CD4-positive, alpha-beta T cell (primary cell): Measurements from ENCODE around the gene CDC25A. TPM values are rescaled to one million over a fixed set of nuclear protein-coding genes. Genes with fewer than 3 reads are reported as not detected.

Experiments used
- ATAC-seq: fragments of 200-7000 bp; cut with Tn5 transposase; one replicate; pipeline ENCODE4 v1.10.0; 2022; ENCODE audit warnings: mild to moderate bottlenecking; ENCODE audit not compliant: poor library complexity
- CTCF ChIA-PET: fragments of 350-600 bp; sonication (Branson Sonifier 250); formaldehyde crosslinking; loops from one replicate; lab custom pipeline; 2021; ENCODE audit warnings: antibody characterized with exemption, inconsistent platforms; lab: Charles Lee
- POLR2A ChIA-PET: fragments of 350-600 bp; sonication (Branson Sonifier 250); formaldehyde crosslinking; loops from one replicate; lab custom pipeline; 2021; ENCODE audit warnings: antibody characterized with exemption, inconsistent platforms; lab: Charles Lee
- DNase-seq, 14 experiments: peaks; one replicate each; pipeline ENCODE4 v3.0.0-alpha.2; 2013 to 2020; ENCODE audit warnings: mixed read lengths in 2 of 14
- H3K27ac ChIP-seq, 2 donors: one replicate each; pipeline versions ENCODE4 v1.5.1 to v1.7.0; 2013; ENCODE audit warnings: low read length in 2 of 2, low read depth in 1 of 2, mild to moderate bottlenecking in 1 of 2
- H3K27me3 ChIP-seq, 2 experiments: 1 replicate in 1 of 2; 2 replicates in 1 of 2; pipeline versions ENCODE4 v1.6.1 to v1.7.0; 2013; ENCODE audit warnings: low read length in 2 of 2, control low read depth in 1 of 2, mild to moderate bottlenecking in 1 of 2, moderate library complexity in 1 of 2; ENCODE audit not compliant: insufficient read depth in 2 of 2, control insufficient read depth in 1 of 2
- H3K36me3 ChIP-seq: one replicate; pipeline ENCODE4 v1.6.1; 2013; ENCODE audit warnings: low read length, control low read depth; ENCODE audit not compliant: insufficient read depth
- H3K4me1 ChIP-seq: one replicate; pipeline ENCODE4 v1.6.1; 2013; ENCODE audit warnings: low read length, control low read depth; ENCODE audit not compliant: insufficient read depth
- H3K4me3 ChIP-seq: one replicate; pipeline ENCODE4 v1.5.1; 2013; ENCODE audit warnings: mild to moderate bottlenecking, low read length, moderate library complexity
- H3K9me3 ChIP-seq, 2 experiments: 1 replicate in 1 of 2; 2 replicates in 1 of 2; pipeline versions ENCODE4 v1.6.1 to v1.7.0; 2013; ENCODE audit warnings: low read length in 2 of 2, mild to moderate bottlenecking in 2 of 2, control low read depth in 1 of 2, moderate library complexity in 1 of 2; ENCODE audit not compliant: control insufficient read depth in 1 of 2, insufficient read depth in 1 of 2
- H3K27ac Mint-ChIP-seq: one replicate; pipeline ENCODE4 v1.8.0; 2020; ENCODE audit warnings: mixed read lengths
- H3K27me3 Mint-ChIP-seq: one replicate; pipeline ENCODE4 v1.8.0; 2021; ENCODE audit warnings: mixed read lengths
- H3K36me3 Mint-ChIP-seq: one replicate; pipeline ENCODE4 v1.8.0; 2021; ENCODE audit warnings: low read depth, mixed read lengths
- H3K4me1 Mint-ChIP-seq: one replicate; pipeline ENCODE4 v1.8.0; 2021; ENCODE audit warnings: low read depth, mixed read lengths
- H3K4me3 Mint-ChIP-seq: one replicate; pipeline ENCODE4 v1.8.0; 2020; ENCODE audit warnings: mild to moderate bottlenecking, mixed read lengths
- H3K9me3 Mint-ChIP-seq: one replicate; pipeline ENCODE4 v1.8.0; 2020; ENCODE audit warnings: mixed read lengths
- CTCF ChIP-seq: fragments of 200-600 bp; IDR thresholded peaks from one replicate; pipeline ENCODE4 v1.8.0; 2022; ENCODE audit warnings: antibody characterized with exemption, mild to moderate bottlenecking
- intact Hi-C, 2 experiments: fragments of 100-400 bp; cut with DNase I in 1 of 2; cut with micrococcal nuclease in 1 of 2; formaldehyde crosslinking; loops; one replicate each; pipeline versions ENCODE4 v1.15.1 to v1.9.0; 2023 to 2025; cut with DNase I, micrococcal nuclease
- total RNA-seq, 174 experiments: library from RNA in 2 of 174; stranded (reverse) in 2 of 174; gene quantifications; one replicate each; pipeline ENCODE4 v1.2.3 and lab custom pipeline; 2021 to 2026

The CDC25A gene
- total RNA-seq, 2 experiments from 2014 or later: 0.14 TPM; not detected in 1

- DNase-seq: no peak
- Histone ChIP-seq H3K36me3 (no peaks in the 10 kb centered on the region), H3K4me1 (no peaks in the 10 kb centered on the region), H3K27ac (no peak overlapping the region), H3K4me3 (no peak overlapping the region), H3K9me3 (no peaks in the 10 kb centered on the region), H3K27me3 (no peaks in the 10 kb centered on the region)
- H3K27me3 Mint-ChIP-seq: no peaks in the 10 kb centered on the region
- H3K27ac Mint-ChIP-seq: no peak overlapping the region
- no peak overlapping the region for H3K4me3 Mint-ChIP-seq
- ATAC-seq: no peak
- CTCF ChIA-PET: no interaction called here
- no peaks in the 10 kb centered on the region for H3K9me3 Mint-ChIP-seq
- no peaks in the 10 kb centered on the region for H3K36me3 Mint-ChIP-seq
- intact Hi-C loops: no loop called here
- POLR2A ChIA-PET: no interaction called here
- H3K4me1 Mint-ChIP-seq: no peaks in the 10 kb centered on the region
- TF ChIP-seq CTCF: no peak
These were observed 21.2 kb upstream of the CDC25A start for GRCh38 chr3:48209445-48209844.

GRCh38 chr3:48208076-48208475, 19.9 kb upstream of the CDC25A start:
- no peaks in the 10 kb centered on the region for H3K27me3 Mint-ChIP-seq
- no peak overlapping the region for H3K4me3 ChIP-seq
- H3K4me1 Mint-ChIP-seq: no peaks in the 10 kb centered on the region
- no peaks in the 10 kb centered on the region for H3K27me3 ChIP-seq
- no peaks in the 10 kb centered on the region for H3K9me3 Mint-ChIP-seq
- H3K4me3 Mint-ChIP-seq: no peak overlapping the region
- POLR2A ChIA-PET: no interaction called here
- H3K36me3 ChIP-seq: no peaks in the 10 kb centered on the region
- no peaks in the 10 kb centered on the region for H3K4me1 ChIP-seq
- CTCF ChIA-PET: no interaction called here
- ATAC-seq (no peak), DNase-seq (no peak)
- intact Hi-C loops: no loop called here
- H3K36me3 Mint-ChIP-seq: no peaks in the 10 kb centered on the region
- TF ChIP-seq CTCF: no peak
- H3K27ac ChIP-seq: no peak overlapping the region
- H3K9me3 ChIP-seq: no peaks in the 10 kb centered on the region
- H3K27ac Mint-ChIP-seq: no peak overlapping the region

GRCh38 chr3:48202632-48203031, 14.4 kb upstream of the CDC25A start:
- Histone ChIP-seq H3K27ac (no peak overlapping the region), H3K36me3 (no peaks in the 10 kb centered on the region), H3K9me3 (no peaks in the 10 kb centered on the region), H3K4me1 (no peaks in the 10 kb centered on the region), H3K27me3 (no peaks in the 10 kb centered on the region), H3K4me3 (no peak overlapping the region)
- TF ChIP-seq CTCF: no peak
- H3K36me3 Mint-ChIP-seq: no peaks in the 10 kb centered on the region
- ATAC-seq (no peak), DNase-seq (no peak)
- intact Hi-C loops: no loop called here
- no peak overlapping the region for H3K27ac Mint-ChIP-seq
- no peaks in the 10 kb centered on the region for H3K9me3 Mint-ChIP-seq
- peaks cover 4% of the 10 kb centered on the region for H3K27me3 Mint-ChIP-seq
- H3K4me3 Mint-ChIP-seq: no peak overlapping the region
- CTCF ChIA-PET: no interaction called here
- H3K4me1 Mint-ChIP-seq: no peaks in the 10 kb centered on the region
- POLR2A ChIA-PET: no interaction called here
